K562 (cell line): ENCODE results near the gene PITPNC1. TPM values are rescaled to one million over a fixed set of nuclear protein-coding genes. Genes with fewer than 3 reads are reported as not detected.

Experiments
- CREB1 ChIP-seq, 2 experiments: sonication (generic) in 1 of 2; formaldehyde crosslinking in 1 of 2; IDR thresholded peaks; 2 replicates each; pipeline versions ENCODE4 v1.6.1 to v1.8.0; 2012 to 2022; ENCODE audit warnings: inconsistent platforms in 1 of 2, mild to moderate bottlenecking in 1 of 2, missing genetic modification reagents in 1 of 2, moderate library complexity in 1 of 2
- EWSR1 ChIP-seq: fragments of 450-650 bp; IDR thresholded peaks from 2 replicates; pipeline ENCODE4 v1.6.1; 2018; ENCODE audit warnings: borderline replicate concordance, mild to moderate bottlenecking, low read depth, moderate library complexity; ENCODE audit not compliant: partially characterized antibody
- HINFP ChIP-seq: fragments of 450-650 bp; conservative IDR thresholded peaks from 2 replicates; pipeline ENCODE4 v1.6.1; 2016; ENCODE audit warnings: missing genetic modification characterization, low read depth, mild to moderate bottlenecking, control low read depth, missing compliant biosample characterization
- MIER1 ChIP-seq: fragments of 450-650 bp; IDR thresholded peaks from 2 replicates; pipeline ENCODE4 v1.6.1; 2016; ENCODE audit warnings: antibody characterized with exemption, mild to moderate bottlenecking, low read depth
- REST ChIP-seq, 2 experiments: fragments of 450-650 bp; formaldehyde crosslinking in 1 of 2; IDR thresholded peaks; 2 replicates each; pipeline versions ENCODE4 v1.4.0 to v1.6.1; 2014 to 2020; ENCODE audit warnings: mild to moderate bottlenecking in 2 of 2, borderline replicate concordance in 1 of 2, low read depth in 1 of 2
- ZBTB26 ChIP-seq: fragments of 450-650 bp; formaldehyde crosslinking; IDR thresholded peaks from 2 replicates; pipeline ENCODE4 v1.4.0; 2022; ENCODE audit warnings: missing genetic modification characterization
- ZBTB49 ChIP-seq: sonication (generic); formaldehyde crosslinking; IDR thresholded peaks from 2 replicates; pipeline ENCODE4 v1.8.0; 2022; ENCODE audit warnings: missing genetic modification reagents, mild to moderate bottlenecking, borderline replicate concordance
- ZNF76 ChIP-seq: fragments of 250-450 bp; sonication (Bioruptor Pico); IDR thresholded peaks from 2 replicates; pipeline ENCODE4 v1.4.0; 2020; ENCODE audit warnings: mild to moderate bottlenecking, moderate library complexity, borderline replicate concordance
- polyA plus RNA-seq, 8 experiments: library from polyadenylated mRNA; depleted of rRNA in 4 of 8; stranded (reverse) in 5 of 8; unstranded in 3 of 8; fragments of >200 nt; fragmentation: Nextera tagmentation in 2 of 8; fragmentation: Illumina TruSeq in 1 of 8; extraction: Ambion mirVana in 2 of 8; extraction: Trizol in 1 of 8; gene quantifications; 2 replicates each; pipeline versions ENCODE4 v1.2.1 to v1.2.3, GENCODE V29; 2011 to 2014; ENCODE audit warnings: inconsistent platforms in 1 of 8, missing spikeins in 1 of 8
- total RNA-seq, 7 experiments: library from RNA; depleted of rRNA in 6 of 7; stranded (reverse); fragments of >200 nt in 6 of 7; fragmentation: Illumina TruSeq in 2 of 7; extraction: Trizol in 2 of 7; gene quantifications; 2 replicates each; pipeline versions ENCODE4 v1.2.1 to v1.2.3, GENCODE V29; 2011 to 2021; ENCODE audit warnings: low replicate concordance in 1 of 7
- TF ChIP-seq, protein P1 (sequence below): fragments of 250-450 bp; sonication (Bioruptor Pico); IDR thresholded peaks from 2 replicates; pipeline ENCODE4 v1.5.0; 2022; ENCODE audit warnings: mild to moderate bottlenecking

PITPNC1 gene
- total and polyA plus RNA-seq, 9 of the 15 experiments (the other 6 are each of a cell fraction or from before 2014, with no cell fraction given) = 0.11 to 1.1 (median 0.65) TPM

GRCh38 chr17:67717624-67718324 is 340.7 kb downstream of the PITPNC1 start, which contains the start of gene NOL11 (continued):
- peak; percentile 58; the same call in 1 of the 2 replicates for TF ChIP-seq REST (IDR thresholded peaks at IDR 0.05; ENCODE audit: borderline replicate concordance)
- no peak for TF ChIP-seq REST (CRISPR knock-in tag; IDR thresholded peaks at IDR 0.05; ENCODE audit: low read depth)
- TF ChIP-seq, protein P1, sequence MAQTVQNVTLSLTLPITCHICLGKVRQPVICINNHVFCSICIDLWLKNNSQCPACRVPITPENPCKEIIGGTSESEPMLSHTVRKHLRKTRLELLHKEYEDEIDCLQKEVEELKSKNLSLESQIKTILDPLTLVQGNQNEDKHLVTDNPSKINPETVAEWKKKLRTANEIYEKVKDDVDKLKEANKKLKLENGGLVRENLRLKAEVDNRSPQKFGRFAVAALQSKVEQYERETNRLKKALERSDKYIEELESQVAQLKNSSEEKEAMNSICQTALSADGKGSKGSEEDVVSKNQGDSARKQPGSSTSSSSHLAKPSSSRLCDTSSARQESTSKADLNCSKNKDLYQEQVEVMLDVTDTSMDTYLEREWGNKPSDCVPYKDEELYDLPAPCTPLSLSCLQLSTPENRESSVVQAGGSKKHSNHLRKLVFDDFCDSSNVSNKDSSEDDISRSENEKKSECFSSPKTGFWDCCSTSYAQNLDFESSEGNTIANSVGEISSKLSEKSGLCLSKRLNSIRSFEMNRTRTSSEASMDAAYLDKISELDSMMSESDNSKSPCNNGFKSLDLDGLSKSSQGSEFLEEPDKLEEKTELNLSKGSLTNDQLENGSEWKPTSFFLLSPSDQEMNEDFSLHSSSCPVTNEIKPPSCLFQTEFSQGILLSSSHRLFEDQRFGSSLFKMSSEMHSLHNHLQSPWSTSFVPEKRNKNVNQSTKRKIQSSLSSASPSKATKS (CRISPR knock-in tag) = peak; percentile 64; the same call in 1 of the 2 replicates
- TF ChIP-seq EWSR1 = no peak
- no peak for TF ChIP-seq ZBTB26 (CRISPR knock-in tag)
- peak; percentile 71 for TF ChIP-seq CREB1 (IDR thresholded peaks at IDR 0.05)
- TF ChIP-seq CREB1 (CRISPR knock-in tag; IDR thresholded peaks at IDR 0.05) = peak; percentile 82
- TF ChIP-seq ZNF76 (CRISPR knock-in tag) = no peak
- no peak for TF ChIP-seq ZBTB49 (CRISPR knock-in tag)
- TF ChIP-seq HINFP = no peak
- TF ChIP-seq MIER1 = no peak
